HL-60/S4 (cell line): ENCODE measurements around the gene DKK3.

Source experiments
- in situ Hi-C: fragments of 300-500 bp; cut with MboI; formaldehyde crosslinking; loops from 2 replicates; pipeline ENCODE4 v1.14.3; 2022; ENCODE audit warnings: low sequenced_read_pairs

DKK3 gene

GRCh38 chr11:12032968-12033367, 24.5 kb upstream of the DKK3 start:
- in situ Hi-C loops: loop anchor here (25.0 kb wide), 1 partner anchor 221 kb away; no protein-coding TSS in a partner anchor

- in situ Hi-C loops: loop anchor here (25.0 kb wide), 1 partner anchor 220 kb away; no protein-coding TSS in a partner anchor
Measured at GRCh38 chr11:12031856-12032544, 23.6 kb upstream of the DKK3 start.

GRCh38 chr11:12029738-12030363, 21.4 kb upstream of the DKK3 start:
- in situ Hi-C loops: loop anchor here (25.0 kb wide), 1 partner anchor 218 kb away; no protein-coding TSS in a partner anchor

GRCh38 chr11:12029119-12029518, 20.7 kb upstream of the DKK3 start:
- in situ Hi-C loops: loop anchor here (25.0 kb wide), 1 partner anchor 217 kb away; no protein-coding TSS in a partner anchor

- in situ Hi-C loops: loop anchor here (25.0 kb wide), 1 partner anchor 216 kb away; no protein-coding TSS in a partner anchor
Measured at GRCh38 chr11:12028303-12028702, 19.9 kb upstream of the DKK3 start.

GRCh38 chr11:12026331-12027211, 18.1 kb upstream of the DKK3 start:
- in situ Hi-C loops: loop anchor here (25.0 kb wide), 1 partner anchor 214 kb away; no protein-coding TSS in a partner anchor

GRCh38 chr11:12024254-12024926, 16.0 kb upstream of the DKK3 start:
- in situ Hi-C loops: no loop called here

- in situ Hi-C loops: no loop called here
Measured at GRCh38 chr11:12023015-12023414, 14.6 kb upstream of the DKK3 start.

GRCh38 chr11:12020546-12020945, 12.1 kb upstream of the DKK3 start:
- in situ Hi-C loops: no loop called here

- in situ Hi-C loops: no loop called here
Measured at GRCh38 chr11:12019866-12020416, 11.5 kb upstream of the DKK3 start.

- in situ Hi-C loops: no loop called here
Measured at GRCh38 chr11:12019337-12019736, 10.9 kb upstream of the DKK3 start.

- in situ Hi-C loops: no loop called here
Measured at GRCh38 chr11:12017865-12018453, 9.5 kb upstream of the DKK3 start.

GRCh38 chr11:12017243-12017678, 8.8 kb upstream of the DKK3 start:
- in situ Hi-C loops: no loop called here

- in situ Hi-C loops: no loop called here
Measured at GRCh38 chr11:12016246-12016645, 7.8 kb upstream of the DKK3 start.

GRCh38 chr11:12015486-12015885, 7.1 kb upstream of the DKK3 start:
- in situ Hi-C loops: no loop called here

- in situ Hi-C loops: no loop called here
Measured at GRCh38 chr11:12013781-12014180, 5.4 kb upstream of the DKK3 start.

GRCh38 chr11:12009617-12010321, 1.3 kb upstream of the DKK3 start:
- in situ Hi-C loops: no loop called here

GRCh38 chr11:12008790-12009616, 577 bp upstream of the DKK3 start:
- in situ Hi-C loops: no loop called here

- in situ Hi-C loops: no loop called here
Measured at GRCh38 chr11:12007230-12007593, 1.2 kb downstream of the DKK3 start.
